Measurements from ENCODE around the gene HEPACAM. TPM values are rescaled to one million over a fixed set of nuclear protein-coding genes. Genes with fewer than 3 reads are reported as not detected.
A peak's percentile ranks its signal among the peaks of the same experiment; 100 is the strongest.

Gene HEPACAM
- total RNA-seq, 1 donor from 2014 or later: 0.11 TPM

DNA sequence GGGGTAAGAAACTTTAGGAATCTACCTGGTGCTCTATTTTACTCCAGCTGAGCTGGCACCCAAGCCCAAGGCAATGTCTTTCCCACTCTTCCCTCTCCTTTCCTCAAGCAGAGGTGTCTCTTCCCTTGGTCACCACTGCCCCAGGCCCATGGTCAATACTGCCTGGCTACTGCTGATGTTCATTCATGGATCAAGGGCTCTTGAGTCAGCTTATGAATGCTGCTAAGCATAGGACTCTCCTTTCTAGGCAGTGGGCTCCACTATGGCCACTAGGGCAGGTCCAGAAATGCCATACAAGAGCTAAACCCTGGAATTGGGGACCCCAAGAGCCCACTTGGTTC lies 19.5 kb downstream of the HEPACAM start:
- intact Hi-C loops (cut with DNase I): no loop called here
- no peak for DNase-seq (ENCODE audit: low spot score)

GRCh38 chr11:124915541-124916369 lies 20.1 kb downstream of the HEPACAM start:
- no peak for DNase-seq (ENCODE audit: low spot score)
- intact Hi-C loops (cut with DNase I): no loop called here

DNA sequence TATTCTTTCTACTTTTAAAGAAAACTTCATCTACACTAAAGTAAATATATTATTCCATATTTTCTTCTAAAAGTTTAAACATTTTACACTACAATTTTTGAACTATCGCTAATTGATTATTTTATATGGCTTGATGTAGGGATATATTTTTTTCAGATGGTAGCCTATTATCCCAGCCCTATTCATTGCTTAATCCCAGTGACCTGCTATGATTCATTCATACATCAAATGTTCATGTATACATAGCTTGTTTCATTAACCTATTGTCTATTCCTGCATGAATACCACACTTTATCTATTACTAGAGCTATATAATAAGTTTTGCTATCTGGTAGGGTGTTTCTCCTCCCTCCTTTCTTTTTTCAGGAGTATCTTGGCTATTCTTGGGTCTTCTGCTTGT lies 33.2 kb downstream of the HEPACAM start:
- intact Hi-C loops (cut with DNase I): no loop called here
- DNase-seq (ENCODE audit: low spot score): no peak

GRCh38 chr11:124900464-124900863 lies 35.4 kb downstream of the HEPACAM start:
- DNase-seq (ENCODE audit: low spot score): no peak
- intact Hi-C loops (cut with DNase I): no loop called here

DNA sequence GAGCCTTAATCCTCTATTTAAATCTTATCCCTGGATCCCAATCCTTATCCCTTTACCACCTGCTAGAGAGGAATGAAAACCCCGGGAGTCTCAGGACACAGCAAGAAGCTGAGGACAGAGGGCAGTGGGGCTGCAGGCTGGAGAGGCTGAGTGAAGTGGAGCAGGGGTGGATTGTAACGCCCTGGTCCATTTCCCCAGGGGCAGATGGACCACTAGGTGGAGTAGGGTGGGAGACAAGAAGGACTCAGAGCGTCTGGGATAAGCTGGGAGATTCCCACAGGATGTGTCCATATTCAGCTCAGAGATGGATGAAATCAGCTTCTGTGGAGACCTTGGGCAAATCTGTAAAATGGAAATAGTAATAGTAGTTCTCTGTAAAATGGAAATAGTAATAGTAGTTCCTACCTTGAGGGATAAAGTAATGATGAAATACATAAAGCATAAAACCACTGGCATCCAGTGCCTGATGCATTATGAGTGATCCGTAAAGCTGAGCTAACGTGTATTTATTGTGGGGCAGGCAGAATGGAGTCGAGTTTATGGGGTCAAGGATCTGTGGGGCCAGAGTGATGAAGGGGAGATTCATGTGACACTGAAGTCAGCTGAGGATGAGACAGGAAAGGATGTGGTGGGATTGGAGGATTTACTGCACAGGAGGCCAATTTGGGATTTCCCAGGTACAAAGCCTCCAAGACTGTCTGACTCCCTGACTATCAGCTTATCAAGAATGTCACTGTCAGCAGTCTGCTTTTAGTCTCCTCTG lies 36.3 kb downstream of the HEPACAM start:
- intact Hi-C loops (cut with DNase I): no loop called here
- DNase-seq (ENCODE audit: low spot score): no peak

DNA sequence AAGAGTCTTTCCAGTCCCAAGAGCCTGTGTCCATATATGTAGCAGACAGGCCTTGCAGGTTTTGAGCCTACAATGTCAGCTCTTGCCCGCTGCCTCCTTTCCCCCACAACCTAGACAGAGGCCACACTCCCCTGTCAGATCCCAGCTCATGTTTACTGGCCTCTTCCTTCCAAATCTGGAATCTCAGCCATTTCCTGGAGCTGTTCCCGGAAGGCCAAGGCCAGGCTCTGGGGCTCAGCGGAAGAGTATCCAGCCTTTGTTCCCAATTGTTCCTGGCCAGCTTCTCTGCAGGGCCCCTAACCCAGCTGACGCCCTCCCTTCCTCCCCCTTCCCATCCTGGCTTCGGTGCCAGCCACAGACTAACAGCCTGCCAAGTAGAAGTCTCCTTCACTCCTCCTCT lies 37.1 kb downstream of the HEPACAM start:
- DNase-seq (ENCODE audit: low spot score): peak; percentile 75
- intact Hi-C loops (cut with DNase I): no loop called here

GRCh38 chr11:124898263-124898680 lies 37.6 kb downstream of the HEPACAM start:
- intact Hi-C loops (cut with DNase I): no loop called here
- DNase-seq (ENCODE audit: low spot score): peak; percentile 63

DNA sequence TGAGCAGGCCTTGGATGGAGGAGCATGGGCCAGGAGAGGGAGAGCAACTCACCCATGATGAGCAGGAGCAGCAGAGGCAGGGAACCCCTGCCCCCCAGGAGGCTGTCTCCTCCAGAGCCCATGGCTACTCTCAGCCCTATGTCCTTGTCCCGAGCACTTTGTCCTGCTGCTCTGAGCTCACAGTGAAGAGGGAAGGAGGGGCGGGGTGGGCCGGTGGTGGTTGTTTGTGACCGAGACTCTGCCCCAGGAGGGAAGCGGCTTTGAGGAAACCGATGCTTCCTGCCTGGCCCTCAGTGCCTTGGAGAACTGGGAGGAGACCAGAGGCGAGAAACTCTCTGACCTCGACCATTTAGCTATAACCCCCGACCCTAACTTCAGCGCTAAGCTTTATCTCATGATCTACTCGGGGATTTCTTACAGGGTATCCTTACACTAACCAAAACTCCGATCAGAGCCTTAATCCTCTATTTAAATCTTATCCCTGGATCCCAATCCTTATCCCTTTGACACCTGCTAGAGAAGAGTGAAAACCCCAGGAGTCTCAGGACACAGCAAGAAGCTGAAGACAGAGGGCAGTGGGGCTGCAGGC lies 38.1 kb downstream of the HEPACAM start, which contains the start of gene ROBO4:
TSS of gene ROBO4 (minus strand) at position 192 of the 589 bp plus-strand sequence. CDS start at position 122, 70 bp downstream.
- DNase-seq (ENCODE audit: low spot score): peak; percentile 83
- intact Hi-C loops (cut with DNase I): no loop called here

GRCh38 chr11:124896821-124897391 lies 38.9 kb downstream of the HEPACAM start:
- intact Hi-C loops (cut with DNase I): no loop called here
- peak; percentile 73 for DNase-seq (ENCODE audit: low spot score)

DNA sequence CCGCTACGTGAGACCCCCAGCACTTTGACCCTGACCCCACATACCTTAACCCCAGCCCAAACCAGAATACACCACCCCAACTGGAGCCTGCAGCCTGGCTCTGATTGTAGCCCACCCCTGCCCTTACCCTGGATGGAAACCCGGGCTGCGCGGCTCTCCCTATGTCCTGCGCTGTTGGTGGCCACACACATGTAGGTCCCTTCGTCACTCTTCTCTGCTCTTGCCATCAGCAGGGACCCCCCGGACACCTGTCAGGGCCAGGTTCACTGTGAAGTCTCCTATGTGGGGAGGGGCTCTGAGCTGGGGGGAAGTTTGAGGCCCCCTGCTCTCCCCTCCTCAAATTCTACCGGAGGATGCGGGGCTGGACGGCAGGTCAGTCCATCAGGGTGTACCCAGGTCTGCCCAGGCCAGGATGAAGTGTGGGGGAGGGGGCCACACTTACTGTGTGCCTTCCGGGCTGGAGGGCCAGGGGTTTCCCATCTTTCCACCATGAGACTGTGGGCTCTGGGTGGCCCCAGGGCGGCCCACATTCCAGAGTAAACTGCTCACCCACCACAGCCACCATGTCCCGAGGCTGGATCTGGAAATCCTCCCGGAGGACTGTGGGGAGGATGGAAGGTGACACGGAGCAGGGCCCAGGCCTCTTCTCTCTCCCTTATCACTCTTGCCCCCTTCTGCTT lies 39.6 kb downstream of the HEPACAM start:
- no peak for DNase-seq (ENCODE audit: low spot score)
- intact Hi-C loops (cut with DNase I): no loop called here

DNA sequence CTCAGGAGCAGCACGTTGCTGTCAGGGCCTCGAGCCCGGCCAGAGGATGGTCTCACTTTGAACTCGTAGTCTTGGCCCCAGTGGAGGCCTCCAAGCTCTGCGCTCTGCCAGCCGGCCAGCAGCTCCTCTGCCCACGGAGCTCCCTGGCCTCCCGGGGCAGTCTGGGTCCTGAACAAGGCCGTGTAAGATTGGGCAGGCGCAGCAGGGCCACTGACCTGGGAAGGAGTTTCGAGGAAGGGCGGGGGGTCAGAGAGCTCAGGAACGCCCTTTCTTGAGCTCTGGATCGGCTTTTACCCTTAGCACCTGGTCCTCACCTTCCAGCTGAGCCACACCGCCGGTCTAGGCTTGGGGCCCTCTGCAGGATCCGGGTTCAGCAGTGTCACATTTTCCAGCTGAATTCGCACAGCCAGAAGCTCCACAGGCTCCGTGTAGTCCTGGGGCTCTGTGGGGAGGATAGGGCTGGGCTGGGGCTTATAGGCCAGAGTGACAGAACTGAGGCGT lies 40.3 kb downstream of the HEPACAM start:
- DNase-seq (ENCODE audit: low spot score): no peak
- intact Hi-C loops (cut with DNase I): no loop called here

DNA sequence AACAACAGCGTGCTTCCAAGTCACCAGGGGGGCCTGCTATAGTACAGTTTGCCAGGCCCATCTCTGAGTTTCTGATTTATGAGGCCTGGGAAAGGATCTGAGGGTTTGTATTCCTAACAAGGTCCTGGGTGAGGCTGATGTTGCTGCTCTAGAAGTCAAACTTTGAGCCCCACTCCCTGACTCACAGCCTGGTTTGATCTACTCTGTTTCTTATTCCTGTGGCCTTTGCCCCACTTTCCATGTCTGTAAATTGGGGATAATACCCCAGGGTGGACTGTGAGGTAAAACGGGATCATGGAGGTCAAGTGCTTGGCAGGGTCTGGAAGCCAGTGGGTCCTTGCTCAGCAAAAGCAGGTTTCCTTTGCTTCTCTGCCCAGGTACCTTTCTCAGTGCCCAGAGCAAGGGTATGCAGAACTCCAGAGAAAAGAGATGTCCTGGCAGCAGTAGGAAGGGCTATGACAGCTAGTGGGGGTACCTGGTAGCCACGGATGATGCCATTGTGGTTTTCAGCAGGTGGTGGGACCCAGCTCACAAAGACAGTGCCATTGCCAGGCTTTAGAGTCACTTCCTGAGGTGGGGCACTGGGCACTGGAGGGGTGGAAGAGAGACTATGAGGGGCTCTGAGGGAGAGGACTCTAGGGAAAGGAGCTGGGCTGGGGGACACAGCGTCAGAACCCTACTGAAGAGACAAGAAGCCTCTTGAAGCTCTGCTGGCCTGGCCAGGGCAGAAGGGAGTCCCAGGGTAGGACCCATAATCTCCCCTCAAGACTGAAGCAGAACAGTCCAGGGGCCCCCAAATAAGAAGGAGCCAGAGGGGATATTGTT lies 41.0 kb downstream of the HEPACAM start:
- intact Hi-C loops (cut with DNase I): no loop called here
- peak; percentile 54 for DNase-seq (ENCODE audit: low spot score)

DNA sequence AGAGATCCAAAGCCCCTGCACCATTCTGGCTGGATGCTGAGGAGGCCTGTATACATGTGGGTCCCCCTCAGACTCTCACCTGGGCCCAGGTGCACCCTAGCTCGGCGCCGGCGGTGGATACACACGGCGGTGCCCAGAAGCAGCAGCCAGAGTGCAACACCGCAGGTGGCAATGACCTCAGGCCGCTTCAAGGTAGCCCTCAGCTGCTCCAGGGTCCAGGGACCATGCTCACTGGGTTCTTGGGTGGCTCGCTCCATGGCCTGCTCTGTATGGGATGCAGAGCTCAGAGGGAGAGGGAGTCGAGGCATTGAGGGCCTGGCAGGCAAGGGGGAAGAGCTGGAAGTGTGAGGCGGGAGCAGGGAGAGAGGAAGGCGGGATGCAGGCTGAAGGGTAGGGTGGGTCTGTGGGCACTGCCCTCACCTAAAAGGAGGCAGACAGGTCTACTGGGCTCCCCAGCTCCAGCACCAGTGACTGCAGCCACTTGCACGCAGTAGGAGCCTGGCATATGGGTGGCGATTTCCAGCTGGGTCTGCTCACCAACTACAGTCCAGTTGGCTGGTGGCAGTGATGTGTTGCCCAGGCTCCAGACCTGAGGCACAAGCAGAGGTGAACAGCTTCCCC lies 42.0 kb downstream of the HEPACAM start:
- intact Hi-C loops (cut with DNase I): no loop called here
- no peak for DNase-seq (ENCODE audit: low spot score)

DNA sequence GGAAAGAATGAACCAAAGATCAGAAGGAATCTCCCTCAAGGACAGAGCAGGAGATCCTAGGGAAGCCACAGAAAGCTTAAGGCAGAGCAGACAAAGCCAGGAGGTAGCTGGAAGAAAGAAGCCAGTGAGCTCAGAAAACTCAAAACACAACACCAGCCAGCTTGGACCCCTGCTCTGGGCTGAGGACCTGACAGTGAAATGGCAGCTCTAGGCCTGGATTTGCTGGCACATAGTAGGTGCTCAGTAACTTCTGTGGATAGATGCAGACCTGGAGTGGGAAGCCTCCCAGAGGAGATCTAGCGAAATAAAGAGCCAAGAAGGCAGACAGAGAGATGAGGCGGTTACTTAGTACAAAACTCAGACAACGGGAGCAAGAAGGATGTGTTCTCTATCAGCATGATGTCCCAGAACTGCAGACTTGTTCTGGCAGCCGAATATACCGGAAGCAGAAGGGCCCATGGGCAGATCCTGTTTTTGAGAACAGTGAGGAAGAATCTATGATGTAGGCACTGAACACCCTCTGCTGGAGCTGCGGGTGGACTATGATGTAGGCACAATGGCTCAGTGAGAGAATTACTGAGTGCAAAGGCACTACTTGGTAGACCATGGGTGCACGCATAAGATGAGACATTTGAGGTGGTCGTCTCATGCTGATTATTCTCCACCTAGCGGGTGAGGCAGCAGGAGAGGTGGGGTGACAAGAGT lies 42.9 kb downstream of the HEPACAM start:
- intact Hi-C loops (cut with DNase I): no loop called here
- DNase-seq (ENCODE audit: low spot score): no peak

- DNase-seq (ENCODE audit: low spot score): no peak
- intact Hi-C loops (cut with DNase I): no loop called here
Observed at GRCh38 chr11:124892146-124892545, 43.7 kb downstream of the HEPACAM start.

- intact Hi-C loops (cut with DNase I): no loop called here
- no peak for DNase-seq (ENCODE audit: low spot score)
Observed at GRCh38 chr11:124891373-124891861, 44.4 kb downstream of the HEPACAM start.

GRCh38 chr11:124890683-124891372 lies 45.0 kb downstream of the HEPACAM start:
- no peak for DNase-seq (ENCODE audit: low spot score)
- intact Hi-C loops (cut with DNase I): no loop called here
